HG03064 (cell line): ENCODE results near the gene HBA2.
"Not testable (repeated sequence)": the region's sequence is repeated elsewhere in the genome, so short reads cannot be mapped to it uniquely, and the experiment has no call there.

Experiments used
- ATAC-seq: cut with Tn5 transposase; IDR thresholded peaks from one replicate; pipeline ENCODE4 v1.9.1; 2021; ENCODE audit warnings: low read depth; ENCODE audit not compliant: unreplicated experiment

Gene HBA2

DNA sequence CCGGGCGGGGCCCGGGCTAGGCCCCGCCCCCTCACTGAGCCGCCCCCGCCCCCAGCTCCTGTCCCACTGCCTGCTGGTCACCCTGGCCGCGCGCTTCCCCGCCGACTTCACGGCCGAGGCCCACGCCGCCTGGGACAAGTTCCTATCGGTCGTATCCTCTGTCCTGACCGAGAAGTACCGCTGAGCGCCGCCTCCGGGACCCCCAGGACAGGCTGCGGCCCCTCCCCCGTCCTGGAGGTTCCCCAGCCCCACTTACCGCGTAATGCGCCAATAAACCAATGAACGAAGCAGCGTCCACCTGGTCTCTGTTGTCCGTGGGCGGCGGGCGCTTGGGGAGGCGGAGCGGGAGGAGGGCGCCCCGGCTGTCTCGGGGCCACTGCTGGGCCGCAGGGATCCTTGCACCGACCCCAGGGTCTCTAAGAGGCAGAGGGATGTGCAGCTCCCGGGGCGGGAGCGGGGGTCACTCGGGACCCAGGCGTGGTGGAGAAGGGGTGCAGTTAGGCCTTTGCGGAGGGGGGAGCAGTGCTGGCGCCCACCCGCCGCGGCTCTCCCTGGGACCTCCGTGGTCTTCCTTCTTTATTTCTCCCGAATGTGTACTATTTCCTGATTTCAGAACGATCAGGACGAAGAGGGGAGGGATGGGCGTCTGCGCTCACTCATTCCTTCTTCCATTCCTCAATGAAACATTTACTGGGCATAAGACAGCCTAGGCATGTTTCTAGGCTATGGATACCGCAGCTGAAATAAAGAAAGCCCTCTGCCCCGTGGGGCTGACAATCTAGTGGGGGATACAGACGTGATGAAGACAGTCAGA, 18.3 kb upstream of the HBA2 start:
- ATAC-seq = no peak

DNA sequence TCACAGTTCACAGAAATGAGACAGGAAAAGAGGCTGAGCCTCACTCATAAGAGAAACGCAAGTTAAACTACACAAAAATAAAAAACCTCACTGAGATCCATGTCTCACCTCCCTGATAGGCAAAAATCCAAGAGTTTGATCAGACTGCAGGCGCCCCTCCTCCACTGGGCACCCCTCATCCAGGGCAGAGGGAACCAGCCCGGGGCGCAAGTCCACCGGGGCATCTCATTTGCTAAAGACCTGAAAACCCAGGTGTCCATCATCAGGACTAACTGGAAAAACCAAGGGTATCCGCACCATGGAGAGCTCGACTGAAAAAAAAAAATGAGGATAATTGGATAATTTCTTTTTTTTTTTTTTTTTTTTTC, 17.7 kb upstream of the HBA2 start:
- no peak for ATAC-seq

DNA sequence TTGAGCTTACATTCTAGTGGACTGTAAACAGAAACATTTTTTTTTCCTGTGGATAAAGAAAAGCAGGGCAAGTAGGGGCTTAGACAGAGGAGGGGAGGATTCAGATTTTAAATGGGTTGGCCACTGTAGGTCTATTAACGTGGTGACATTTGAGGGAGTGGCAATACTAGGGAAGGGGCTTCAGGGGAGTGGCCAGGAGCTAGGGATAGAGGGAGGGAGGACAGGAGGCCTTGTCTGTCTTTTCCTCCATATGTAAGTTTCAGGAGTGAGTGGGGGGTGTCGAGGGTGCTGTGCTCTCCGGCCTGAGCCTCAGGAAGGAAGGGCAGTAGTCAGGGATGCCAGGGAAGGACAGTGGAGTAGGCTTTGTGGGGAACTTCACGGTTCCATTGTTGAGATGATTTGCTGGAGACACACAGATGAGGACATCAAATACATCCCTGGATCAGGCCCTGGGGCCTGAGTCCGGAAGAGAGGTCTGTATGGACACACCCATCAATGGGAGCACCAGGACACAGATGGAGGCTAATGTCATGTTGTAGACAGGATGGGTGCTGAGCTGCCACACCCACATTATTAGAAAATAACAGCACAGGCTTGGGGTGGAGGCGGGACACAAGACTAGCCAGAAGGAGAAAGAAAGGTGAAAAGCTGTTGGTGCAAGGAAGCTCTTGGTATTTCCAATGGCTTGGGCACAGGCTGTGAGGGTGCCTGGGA, 13.4 kb upstream of the HBA2 start:
- no peak for ATAC-seq

DNA sequence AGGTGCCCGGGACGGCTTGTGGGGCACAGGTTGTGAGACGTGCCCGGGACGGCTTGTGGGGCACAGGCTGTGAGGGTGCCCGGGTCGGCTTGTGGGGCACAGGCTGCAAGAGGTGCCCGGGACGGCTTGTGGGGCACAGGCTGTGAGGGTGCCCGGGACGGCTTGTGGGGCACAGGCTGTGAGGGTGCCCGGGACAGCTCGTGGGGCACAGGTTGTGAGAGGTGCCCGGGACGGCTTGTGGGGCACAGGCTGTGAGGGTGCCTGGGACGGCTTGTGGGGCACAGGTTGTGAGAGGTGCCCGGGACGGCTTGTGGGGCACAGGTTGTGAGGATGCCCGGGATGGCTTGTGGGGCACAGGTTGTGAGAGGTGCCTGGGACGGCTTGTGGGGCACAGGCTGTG, 12.4 kb upstream of the HBA2 start:
- not testable (repeated sequence) for ATAC-seq

DNA sequence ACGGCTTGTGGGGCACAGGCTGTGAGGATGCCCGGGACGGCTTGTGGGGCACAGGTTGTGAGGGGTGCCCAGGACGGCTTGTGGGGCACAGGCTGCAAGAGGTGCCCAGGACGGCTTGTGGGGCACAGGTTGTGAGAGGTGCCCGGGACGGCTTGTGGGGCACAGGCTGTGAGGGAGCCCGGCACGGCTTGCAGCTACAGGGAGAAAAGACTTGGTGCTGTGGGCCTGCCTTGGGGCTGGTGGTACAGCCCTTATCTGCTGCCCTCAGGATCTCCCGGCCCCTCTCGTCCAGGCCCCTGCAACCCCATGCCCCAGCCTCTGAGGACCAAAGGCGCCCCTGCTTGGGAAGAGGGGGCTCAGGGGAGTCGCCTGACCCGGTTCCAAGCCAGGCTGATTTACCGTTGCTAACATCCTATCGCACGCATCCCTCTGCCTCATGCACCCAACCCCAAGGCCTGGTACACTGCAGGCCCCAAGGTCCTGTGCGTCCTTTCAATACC, 11.9 kb upstream of the HBA2 start:
- ATAC-seq = no peak

DNA sequence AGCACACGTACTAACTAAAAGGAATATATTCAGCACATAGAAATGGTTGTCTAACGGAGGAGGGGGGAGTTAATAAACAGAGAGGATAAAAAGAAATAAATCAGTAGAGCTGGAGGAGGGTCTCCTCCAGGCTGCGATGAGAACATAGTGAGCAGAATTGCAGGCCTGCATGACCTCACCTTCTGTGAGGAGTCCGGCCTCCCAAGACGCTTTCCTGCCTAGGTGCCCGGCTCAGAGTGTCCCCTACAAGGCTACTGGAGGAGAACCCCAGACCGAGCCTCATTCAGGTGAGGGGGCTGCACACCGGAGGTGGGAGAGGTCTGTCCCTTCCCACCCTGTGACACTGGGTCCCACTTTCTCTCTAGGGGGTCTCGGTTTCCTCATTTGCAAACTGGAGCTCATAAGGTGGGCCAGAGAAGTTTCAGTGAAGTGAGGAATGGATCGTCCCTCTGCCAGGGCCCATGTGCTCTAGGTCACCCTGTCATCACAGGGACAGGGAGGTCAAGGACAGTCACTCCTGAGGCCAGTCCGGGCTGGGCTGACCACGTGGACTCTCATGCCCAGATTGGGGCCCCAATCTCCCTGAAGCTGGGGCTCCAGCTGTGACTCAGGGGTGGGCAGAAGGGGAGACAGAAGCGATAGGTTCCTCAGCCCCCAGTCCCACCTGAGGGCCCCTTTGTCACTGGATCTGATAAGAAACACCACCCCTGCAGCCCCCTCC, 10.2 kb upstream of the HBA2 start:
- no peak for ATAC-seq

DNA sequence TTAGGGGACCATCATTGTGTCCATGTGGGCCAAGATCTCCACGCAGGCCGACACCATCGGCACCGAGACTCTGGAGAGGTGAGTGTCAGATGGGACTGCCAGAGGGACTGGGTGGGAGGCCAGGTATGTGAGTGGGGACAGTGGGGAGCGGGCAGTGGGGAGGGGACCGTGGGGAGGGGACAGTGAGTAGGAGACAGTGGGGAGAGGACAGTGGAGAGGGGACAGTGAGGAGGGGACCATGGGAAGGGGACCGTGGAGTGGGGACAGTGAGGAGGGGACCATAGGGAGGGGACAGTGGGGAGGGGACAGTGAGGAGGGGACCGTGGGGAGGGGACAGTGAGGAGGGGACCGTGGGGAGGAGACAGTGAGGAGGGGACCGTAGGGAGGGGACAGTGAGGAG, 9.5 kb upstream of the HBA2 start:
- ATAC-seq = not testable (repeated sequence)

DNA sequence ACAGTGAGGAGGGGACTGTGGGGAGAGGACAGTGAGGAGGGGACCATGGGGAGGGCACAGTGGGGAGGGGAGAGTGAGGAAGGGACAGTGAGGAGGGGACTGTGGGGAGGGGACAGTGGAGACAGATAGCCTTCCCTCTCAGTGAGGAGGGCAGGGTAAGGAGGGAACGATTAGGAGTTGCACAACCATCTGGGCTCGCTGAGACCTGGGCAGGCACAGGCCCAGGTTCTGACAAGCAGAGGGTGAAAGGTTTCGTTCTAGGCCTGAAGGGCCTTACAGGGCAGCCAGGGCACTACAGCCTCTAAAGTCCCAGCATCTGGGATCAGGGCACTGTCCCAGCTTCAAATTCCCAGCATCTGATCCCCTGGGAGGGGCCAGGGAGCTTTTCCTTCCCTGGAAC, 9.0 kb upstream of the HBA2 start:
- not testable (repeated sequence) for ATAC-seq

DNA sequence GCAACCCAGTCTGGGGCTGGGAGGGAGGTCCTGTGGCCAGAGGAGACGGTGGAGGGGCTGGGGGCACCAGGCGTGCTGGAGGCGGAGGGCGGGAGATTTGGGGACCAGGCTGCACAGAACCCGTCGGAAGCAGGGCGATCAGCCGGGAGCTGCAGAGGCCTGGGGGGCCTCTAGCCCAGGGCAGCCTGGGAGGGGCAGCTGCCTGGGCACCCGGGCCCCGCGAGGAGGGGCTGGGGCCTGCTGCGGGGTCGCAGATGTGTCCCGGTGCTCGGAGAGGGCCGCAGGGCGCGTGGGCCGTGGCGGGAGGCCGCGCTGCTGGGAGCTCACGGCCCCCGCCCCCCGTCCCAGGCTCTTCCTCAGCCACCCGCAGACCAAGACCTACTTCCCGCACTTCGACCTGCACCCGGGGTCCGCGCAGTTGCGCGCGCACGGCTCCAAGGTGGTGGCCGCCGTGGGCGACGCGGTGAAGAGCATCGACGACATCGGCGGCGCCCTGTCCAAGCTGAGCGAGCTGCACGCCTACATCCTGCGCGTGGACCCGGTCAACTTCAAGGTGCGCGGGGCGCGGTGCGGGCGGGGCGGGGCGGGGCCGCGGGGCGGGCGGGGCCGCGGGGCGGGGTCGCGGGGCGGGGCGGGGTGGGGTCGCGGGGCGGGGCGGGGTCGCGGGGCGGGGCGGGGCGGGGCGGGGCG, 8.4 kb upstream of the HBA2 start:
- ATAC-seq = not testable (repeated sequence)

DNA sequence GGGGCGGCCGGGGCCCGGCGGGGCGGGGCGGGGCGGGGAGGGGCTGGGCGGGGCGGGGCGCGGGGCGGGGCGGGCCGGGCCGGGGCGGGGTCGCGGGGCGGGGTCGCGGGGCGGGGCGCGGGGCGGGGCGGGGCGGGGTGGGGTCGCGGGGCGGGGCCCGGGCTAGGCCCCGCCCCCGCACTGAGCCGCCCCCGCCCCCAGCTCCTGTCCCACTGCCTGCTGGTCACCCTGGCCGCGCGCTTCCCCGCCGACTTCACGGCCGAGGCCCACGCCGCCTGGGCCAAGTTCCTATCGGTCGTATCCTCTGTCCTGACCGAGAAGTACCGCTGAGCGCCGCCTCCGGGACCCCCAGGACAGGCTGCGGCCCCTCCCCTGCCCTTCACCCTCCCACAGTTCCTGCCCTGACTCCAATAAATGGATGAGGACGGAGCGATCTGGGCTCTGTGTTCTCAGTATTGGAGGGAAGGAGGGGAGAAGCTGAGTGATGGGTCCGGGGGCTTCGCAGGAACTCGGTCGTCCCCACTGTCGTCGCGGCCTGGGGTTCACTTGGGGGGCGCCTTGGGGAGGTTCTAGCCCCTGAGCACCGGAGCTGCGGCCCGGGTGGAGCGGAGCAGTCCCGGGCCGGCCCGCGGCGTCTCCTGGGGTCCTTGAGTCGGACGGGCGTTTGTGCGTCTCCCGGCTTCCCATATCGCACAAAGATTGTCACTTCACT, 7.7 kb upstream of the HBA2 start:
- no peak for ATAC-seq

DNA sequence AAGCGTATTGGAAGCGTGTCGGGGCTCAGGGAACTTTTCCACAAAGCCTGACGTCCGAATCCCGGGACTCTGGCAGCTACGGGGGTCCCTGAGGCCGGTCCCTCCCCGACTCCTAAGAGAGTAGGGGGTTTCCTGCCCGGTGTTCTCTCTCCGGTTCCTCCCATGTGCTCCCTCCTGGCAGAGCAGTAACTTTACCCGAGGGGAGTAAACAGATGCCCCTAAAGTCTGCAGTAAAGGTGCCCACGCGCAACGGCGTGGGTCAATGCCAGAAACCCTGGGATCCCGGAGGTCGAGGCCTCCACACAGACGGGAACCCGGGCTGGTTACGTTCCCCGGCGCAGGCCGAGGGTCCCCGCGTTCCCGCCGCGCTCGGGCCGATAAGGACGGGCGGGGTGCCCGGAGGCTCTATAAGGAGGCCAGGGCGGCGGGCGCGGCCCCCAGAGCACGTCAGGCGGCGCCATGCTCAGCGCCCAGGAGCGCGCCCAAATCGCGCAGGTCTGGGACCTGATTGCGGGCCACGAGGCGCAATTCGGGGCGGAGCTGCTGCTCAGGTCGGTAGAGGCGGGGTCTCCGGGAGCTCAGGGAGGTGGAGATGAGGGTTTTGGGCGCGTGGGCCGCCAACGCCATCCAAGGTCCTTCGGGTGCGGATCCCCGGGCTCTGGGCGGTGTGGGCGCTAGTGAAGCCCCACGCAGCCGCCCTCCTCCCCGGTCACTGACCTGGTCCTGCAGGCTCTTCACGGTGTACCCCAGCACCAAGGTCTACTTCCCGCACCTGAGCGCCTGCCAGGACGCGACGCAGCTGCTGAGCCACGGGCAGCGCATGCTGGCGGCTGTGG, 6.9 kb upstream of the HBA2 start, which contains the start of gene HBM:
Gene HBM, plus strand, starts transcription at position 440 of the 836 bp plus-strand sequence. Its CDS starts 20 bp downstream, at position 460.
- ATAC-seq = no peak

DNA sequence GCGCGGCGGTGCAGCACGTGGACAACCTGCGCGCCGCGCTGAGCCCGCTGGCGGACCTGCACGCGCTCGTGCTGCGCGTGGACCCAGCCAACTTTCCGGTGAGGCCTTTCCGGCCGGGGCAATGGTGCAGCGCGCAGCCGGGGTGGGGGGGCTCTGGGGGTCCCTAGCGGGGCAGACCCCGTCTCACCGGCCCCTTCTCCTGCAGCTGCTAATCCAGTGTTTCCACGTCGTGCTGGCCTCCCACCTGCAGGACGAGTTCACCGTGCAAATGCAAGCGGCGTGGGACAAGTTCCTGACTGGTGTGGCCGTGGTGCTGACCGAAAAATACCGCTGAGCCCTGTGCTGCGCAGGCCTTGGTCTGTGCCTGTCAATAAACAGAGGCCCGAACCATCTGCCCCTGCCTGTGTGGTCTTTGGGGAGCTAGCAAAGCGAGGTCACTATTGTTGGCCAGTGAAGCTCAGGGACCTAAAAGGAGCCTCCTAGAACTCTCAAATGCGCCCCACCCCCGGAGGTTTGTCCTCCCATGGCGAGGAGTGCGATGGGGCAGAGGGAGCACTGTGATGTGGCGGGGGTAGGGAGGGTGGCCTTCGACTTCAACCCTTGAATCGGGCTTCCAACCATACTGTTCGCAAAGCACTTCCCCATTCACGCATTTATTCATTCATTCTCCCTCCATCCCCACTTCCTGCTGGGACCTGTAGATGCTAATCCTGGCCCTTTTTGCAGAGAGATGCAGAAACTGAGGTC, 6.1 kb upstream of the HBA2 start:
- no peak for ATAC-seq

DNA sequence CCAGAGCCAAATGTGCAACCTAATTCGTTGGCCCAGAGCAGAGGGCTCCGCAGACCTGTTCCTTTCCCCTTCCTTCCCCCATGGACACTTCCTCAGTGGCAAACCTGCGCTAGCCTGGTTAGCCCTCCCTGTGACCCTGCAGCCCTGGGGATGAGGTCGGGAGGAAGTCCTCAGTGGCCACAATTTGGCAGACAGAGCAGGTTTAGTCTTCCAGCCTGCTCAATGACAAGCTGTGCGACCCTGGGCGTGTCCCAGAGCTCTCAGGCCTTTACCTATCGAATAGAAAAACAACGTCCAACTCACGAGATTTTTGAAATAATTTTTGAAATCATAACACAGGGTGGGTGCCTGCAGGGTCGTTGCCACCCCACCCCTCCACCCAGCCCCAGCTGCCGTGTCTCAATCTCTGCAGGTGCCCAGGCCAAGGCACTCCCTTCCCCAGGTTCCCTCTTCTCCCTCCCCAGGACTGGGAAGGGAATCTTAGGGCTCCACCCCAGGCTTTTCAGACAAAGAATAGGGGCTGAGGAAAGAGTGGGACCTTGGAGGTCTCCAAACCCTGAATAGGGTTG, 5.5 kb upstream of the HBA2 start:
- no peak for ATAC-seq

DNA sequence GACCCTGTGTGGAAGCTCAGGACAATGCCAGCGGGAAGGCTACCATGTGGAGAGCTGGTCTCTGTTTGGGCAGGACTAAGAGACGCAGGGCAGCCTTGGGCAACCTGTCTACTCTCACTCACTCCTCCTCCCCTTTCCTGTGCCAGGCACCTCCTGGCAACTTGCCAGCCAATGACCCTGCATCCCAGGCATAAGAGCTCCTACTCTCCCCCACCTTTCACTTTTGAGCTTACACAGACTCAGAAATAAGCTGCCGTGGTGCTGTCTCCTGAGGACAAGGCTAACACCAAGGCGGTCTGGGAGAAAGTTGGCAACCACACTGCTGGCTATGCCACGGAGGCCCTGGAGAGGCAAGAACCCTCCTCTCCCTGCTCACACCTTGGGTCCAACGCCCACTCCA, 4.3 kb upstream of the HBA2 start:
- no peak for ATAC-seq

DNA sequence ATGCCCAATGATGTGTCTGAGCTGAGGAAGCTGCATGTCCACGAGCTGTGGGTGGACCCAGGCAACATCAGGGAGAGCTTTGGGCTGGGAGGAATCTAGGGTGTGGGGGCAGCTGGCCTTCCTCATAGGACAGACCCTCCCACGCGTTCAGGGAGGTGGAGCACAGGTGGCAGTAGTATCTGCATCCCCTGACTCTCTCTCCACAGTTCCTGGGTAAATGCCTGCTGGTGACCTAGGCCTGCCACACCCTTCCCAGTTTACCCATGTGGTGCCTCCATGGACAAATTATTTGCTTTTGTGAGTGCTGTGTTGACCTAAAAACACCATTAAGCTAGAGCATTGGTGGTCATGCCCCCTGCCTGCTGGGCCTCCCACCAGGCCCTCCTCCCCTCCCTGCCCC, 3.7 kb upstream of the HBA2 start:
- ATAC-seq = no peak

DNA sequence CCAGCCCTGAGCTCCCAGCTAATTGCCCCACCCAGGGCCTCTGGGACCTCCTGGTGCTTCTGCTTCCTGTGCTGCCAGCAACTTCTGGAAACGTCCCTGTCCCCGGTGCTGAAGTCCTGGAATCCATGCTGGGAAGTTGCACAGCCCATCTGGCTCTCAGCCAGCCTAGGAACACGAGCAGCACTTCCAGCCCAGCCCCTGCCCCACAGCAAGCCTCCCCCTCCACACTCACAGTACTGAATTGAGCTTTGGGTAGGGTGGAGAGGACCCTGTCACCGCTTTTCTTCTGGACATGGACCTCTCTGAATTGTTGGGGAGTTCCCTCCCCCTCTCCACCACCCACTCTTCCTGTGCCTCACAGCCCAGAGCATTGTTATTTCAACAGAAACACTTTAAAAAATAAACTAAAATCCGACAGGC, 2.6 kb upstream of the HBA2 start:
- not testable (repeated sequence) for ATAC-seq

DNA sequence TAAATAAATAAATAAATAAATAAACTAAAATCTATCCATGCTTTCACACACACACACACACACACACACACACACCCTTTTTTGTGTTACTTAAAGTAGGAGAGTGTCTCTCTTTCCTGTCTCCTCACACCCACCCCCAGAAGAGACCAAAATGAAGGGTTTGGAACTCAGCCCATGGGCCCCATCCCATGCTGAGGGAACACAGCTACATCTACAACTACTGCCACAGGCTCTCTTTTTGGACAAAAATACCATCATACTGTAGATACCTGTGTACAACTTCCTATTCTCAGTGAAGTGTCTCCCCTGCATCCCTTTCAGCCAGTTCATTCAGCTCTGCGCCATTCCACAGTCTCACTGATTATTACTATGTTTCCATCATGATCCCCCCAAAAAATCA, 1.9 kb upstream of the HBA2 start:
- ATAC-seq = no peak

DNA sequence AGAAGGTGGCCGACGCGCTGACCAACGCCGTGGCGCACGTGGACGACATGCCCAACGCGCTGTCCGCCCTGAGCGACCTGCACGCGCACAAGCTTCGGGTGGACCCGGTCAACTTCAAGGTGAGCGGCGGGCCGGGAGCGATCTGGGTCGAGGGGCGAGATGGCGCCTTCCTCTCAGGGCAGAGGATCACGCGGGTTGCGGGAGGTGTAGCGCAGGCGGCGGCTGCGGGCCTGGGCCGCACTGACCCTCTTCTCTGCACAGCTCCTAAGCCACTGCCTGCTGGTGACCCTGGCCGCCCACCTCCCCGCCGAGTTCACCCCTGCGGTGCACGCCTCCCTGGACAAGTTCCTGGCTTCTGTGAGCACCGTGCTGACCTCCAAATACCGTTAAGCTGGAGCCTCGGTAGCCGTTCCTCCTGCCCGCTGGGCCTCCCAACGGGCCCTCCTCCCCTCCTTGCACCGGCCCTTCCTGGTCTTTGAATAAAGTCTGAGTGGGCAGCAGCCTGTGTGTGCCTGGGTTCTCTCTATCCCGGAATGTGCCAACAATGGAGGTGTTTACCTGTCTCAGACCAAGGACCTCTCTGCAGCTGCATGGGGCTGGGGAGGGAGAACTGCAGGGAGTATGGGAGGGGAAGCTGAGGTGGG, 657 bp downstream of the HBA2 start:
- not testable (repeated sequence) for ATAC-seq
